ENCODE results near the gene PPP1R9B. TPM values are rescaled to one million over a fixed set of nuclear protein-coding genes. Genes with fewer than 3 reads are reported as not detected.

PPP1R9B gene
- total RNA-seq, 1 donor from 2014 or later: 35.2 TPM

GRCh38 chr17:50109207-50109606 is 41.3 kb downstream of the PPP1R9B start:
- TF ChIP-seq, protein P1, sequence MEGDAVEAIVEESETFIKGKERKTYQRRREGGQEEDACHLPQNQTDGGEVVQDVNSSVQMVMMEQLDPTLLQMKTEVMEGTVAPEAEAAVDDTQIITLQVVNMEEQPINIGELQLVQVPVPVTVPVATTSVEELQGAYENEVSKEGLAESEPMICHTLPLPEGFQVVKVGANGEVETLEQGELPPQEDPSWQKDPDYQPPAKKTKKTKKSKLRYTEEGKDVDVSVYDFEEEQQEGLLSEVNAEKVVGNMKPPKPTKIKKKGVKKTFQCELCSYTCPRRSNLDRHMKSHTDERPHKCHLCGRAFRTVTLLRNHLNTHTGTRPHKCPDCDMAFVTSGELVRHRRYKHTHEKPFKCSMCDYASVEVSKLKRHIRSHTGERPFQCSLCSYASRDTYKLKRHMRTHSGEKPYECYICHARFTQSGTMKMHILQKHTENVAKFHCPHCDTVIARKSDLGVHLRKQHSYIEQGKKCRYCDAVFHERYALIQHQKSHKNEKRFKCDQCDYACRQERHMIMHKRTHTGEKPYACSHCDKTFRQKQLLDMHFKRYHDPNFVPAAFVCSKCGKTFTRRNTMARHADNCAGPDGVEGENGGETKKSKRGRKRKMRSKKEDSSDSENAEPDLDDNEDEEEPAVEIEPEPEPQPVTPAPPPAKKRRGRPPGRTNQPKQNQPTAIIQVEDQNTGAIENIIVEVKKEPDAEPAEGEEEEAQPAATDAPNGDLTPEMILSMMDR (IDR thresholded peaks at IDR 0.05; ENCODE audit: insufficient read depth, low read length, poor library complexity, severe bottlenecking): no peak
- no peak overlapping the region for H3K4me3 ChIP-seq (ENCODE audit: low read depth, low read length)
- DNase-seq (ENCODE audit: low read depth): no peak
- peaks cover 2% of the 10 kb centered on the region for H3K36me3 ChIP-seq (ENCODE audit: control insufficient read depth, insufficient read depth, low read length)
- no peaks in the 10 kb centered on the region for H3K27me3 ChIP-seq (ENCODE audit: control insufficient read depth, insufficient read depth, low read length)

- no peak overlapping the region for H3K4me3 ChIP-seq (ENCODE audit: low read depth, low read length)
- no peaks in the 10 kb centered on the region for H3K27me3 ChIP-seq (ENCODE audit: control insufficient read depth, insufficient read depth, low read length)
- TF ChIP-seq, protein P1 (IDR thresholded peaks at IDR 0.05; ENCODE audit: insufficient read depth, low read length, poor library complexity, severe bottlenecking): no peak
- peaks cover 2% of the 10 kb centered on the region for H3K36me3 ChIP-seq (ENCODE audit: control insufficient read depth, insufficient read depth, low read length)
- DNase-seq (ENCODE audit: low read depth): no peak
Measured at GRCh38 chr17:50108556-50108955, 41.9 kb downstream of the PPP1R9B start.

DNA sequence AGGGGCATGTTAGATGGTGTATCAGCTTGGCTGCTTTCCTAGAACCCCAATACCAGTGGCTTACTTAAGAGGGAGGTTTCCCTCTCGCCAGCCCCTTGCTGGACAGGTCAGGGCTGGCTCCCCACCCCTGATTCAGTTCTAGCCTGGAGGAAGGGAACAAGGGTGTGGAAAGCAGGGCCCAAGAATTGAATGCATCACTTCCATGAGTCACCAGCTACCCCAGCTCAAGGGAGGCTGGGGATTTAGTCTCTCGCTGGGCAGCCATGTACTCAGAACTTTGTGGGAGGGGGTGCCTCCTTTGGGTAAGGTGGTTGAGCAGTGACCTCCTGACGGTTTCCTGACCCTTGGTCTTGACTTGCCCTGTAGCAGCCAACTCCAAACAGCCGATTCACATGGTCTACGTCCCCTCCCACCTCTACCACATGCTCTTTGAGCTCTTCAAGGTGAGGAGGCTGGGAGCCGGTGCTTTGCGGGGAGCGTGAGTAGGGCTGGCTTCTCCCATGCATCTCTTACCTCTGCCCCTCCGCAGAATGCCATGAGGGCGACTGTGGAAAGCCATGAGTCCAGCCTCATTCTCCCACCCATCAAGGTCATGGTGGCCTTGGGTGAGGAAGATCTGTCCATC is 42.6 kb downstream of the PPP1R9B start:
- peaks cover 2% of the 10 kb centered on the region for H3K36me3 ChIP-seq (ENCODE audit: control insufficient read depth, insufficient read depth, low read length)
- no peak for DNase-seq (ENCODE audit: low read depth)
- H3K27me3 ChIP-seq (ENCODE audit: control insufficient read depth, insufficient read depth, low read length): no peaks in the 10 kb centered on the region
- H3K4me3 ChIP-seq (ENCODE audit: low read depth, low read length): no peak overlapping the region
- TF ChIP-seq, protein P1 (IDR thresholded peaks at IDR 0.05; ENCODE audit: insufficient read depth, low read length, poor library complexity, severe bottlenecking): no peak

DNA sequence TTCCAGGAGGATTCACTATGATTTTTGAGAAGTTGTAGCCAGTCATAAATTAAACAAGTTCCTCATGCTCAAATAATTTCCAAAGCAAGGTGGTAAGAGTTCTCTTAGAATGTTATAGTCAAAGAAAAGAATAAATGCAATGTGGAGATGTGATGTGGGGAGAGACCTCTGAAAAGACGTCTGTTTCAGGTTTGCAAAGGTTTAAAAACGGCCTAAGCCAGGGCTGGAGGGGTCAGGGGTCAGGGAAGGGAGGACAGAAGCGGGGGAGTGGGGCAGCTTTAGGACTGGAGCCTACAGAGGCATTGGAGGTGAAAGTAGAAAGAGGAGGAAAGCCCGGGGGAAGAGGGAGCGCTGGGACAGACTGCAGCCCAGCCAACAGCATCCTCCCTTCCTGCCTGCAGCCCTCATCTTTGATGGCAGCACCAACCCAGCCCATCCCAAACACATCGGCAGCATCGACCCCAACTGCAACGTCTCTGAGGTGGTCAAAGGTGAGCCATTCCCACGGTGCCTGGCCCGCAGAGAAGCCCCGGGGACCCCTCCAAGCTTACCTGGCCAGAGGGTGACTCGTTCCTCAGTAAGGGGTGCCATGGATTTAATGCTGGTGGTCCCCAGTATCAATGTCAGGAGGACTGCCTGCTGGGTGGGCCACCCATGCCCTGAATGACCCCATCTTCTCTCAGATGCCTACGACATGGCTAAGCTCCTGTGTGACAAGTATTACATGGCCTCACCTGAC is 43.9 kb downstream of the PPP1R9B start:
- TF ChIP-seq, protein P1 (IDR thresholded peaks at IDR 0.05; ENCODE audit: insufficient read depth, low read length, poor library complexity, severe bottlenecking): no peak
- no peak for DNase-seq (ENCODE audit: low read depth)
- H3K36me3 ChIP-seq (ENCODE audit: control insufficient read depth, insufficient read depth, low read length): peaks cover 2% of the 10 kb centered on the region
- H3K27me3 ChIP-seq (ENCODE audit: control insufficient read depth, insufficient read depth, low read length): no peaks in the 10 kb centered on the region
- H3K4me3 ChIP-seq (ENCODE audit: low read depth, low read length): no peak overlapping the region

DNA sequence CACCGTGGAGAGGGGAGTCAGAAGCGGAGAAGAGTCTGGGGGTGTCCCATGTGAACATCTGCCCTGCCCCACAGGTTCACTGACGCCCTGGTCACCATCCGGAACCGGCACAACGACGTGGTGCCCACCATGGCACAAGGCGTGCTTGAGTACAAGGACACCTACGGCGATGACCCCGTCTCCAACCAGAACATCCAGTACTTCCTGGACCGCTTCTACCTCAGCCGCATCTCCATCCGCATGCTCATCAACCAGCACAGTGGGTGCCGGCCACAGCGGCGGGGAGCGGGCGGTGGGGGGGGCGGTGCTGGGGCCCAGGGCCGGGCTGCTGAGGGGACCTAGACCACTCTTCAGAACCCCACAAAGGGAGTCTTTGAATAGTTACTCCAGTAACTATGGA is 44.7 kb downstream of the PPP1R9B start:
- peaks cover 2% of the 10 kb centered on the region for H3K36me3 ChIP-seq (ENCODE audit: control insufficient read depth, insufficient read depth, low read length)
- TF ChIP-seq, protein P1 (IDR thresholded peaks at IDR 0.05; ENCODE audit: insufficient read depth, low read length, poor library complexity, severe bottlenecking): no peak
- no peak for DNase-seq (ENCODE audit: low read depth)
- no peak overlapping the region for H3K4me3 ChIP-seq (ENCODE audit: low read depth, low read length)
- H3K27me3 ChIP-seq (ENCODE audit: control insufficient read depth, insufficient read depth, low read length): no peaks in the 10 kb centered on the region

Data from kidney epithelial cell (primary cell).